Dermis blood vessel endothelial cell (primary cell): ENCODE data around the gene ASH1L. TPM values are rescaled to one million over a fixed set of nuclear protein-coding genes. Genes with fewer than 3 reads are reported as not detected.
"Not testable (repeated sequence)": the region's sequence is repeated elsewhere in the genome, so short reads cannot be mapped to it uniquely, and the experiment has no call there.

Source experiments
- DNase-seq: peaks from one replicate; pipeline ENCODE4 v3.0.0; 2010
- total RNA-seq: library from RNA; depleted of rRNA; stranded (reverse); fragments of >200 nt; gene quantifications from 2 replicates; pipeline ENCODE4 v1.2.3, GENCODE V29; 2014

Gene ASH1L
- total RNA-seq, 1 donor from 2014 or later: 24.2 TPM

DNA sequence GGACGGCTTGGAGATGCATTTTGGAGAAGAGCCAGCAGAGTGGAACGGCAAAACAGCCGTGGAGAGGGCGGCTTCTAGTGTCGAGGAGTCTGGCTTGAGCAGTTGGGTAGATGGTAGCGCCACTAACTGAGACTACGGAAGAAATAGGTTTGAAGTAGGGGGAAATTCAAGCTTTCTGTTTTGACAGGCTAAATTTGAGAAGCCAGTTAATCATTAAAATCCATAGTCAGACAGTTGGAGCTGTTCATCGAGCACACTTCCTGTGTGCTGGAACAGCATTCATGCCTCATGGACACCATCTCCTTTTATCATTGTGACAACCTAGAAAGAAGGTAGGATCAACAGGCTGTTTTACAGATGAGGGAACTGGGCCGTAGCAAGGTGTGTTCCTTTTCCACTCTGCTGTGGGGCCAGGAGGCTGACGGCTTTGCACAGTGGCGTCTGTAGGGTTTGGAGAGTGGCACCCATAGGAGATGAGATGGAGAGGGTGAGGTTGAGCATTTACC is 258.0 kb downstream of the ASH1L start:
- DNase-seq: no peak

DNA sequence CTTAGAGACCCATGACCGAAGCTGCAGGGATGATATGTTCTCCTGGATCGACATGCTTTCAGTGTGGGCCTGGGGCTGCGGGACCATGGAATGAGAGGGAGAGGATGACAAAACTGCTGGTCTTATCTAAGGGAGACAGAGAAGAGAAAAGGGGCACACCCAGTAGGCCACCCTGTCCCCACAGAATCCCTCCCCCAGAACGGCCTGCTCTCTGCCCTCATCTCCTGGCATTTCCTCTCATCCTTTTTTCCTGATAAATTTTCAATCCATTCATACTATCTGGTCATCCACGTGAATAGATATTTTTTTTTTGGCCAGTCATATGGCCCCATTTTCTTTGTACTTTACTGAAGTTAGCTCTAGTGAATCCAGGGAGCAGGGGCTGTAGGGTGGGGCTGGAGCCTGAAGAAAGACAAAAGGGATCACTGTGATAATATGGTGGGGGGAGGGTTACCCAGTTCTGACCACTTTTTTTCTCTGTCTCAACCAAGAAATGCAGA is 261.2 kb downstream of the ASH1L start, which contains the start of gene PKLR:
PKLR (minus strand) TSS at position 97 of the 500 bp plus-strand sequence; CDS start at position 54, 43 bp downstream.
- no peak for DNase-seq

DNA sequence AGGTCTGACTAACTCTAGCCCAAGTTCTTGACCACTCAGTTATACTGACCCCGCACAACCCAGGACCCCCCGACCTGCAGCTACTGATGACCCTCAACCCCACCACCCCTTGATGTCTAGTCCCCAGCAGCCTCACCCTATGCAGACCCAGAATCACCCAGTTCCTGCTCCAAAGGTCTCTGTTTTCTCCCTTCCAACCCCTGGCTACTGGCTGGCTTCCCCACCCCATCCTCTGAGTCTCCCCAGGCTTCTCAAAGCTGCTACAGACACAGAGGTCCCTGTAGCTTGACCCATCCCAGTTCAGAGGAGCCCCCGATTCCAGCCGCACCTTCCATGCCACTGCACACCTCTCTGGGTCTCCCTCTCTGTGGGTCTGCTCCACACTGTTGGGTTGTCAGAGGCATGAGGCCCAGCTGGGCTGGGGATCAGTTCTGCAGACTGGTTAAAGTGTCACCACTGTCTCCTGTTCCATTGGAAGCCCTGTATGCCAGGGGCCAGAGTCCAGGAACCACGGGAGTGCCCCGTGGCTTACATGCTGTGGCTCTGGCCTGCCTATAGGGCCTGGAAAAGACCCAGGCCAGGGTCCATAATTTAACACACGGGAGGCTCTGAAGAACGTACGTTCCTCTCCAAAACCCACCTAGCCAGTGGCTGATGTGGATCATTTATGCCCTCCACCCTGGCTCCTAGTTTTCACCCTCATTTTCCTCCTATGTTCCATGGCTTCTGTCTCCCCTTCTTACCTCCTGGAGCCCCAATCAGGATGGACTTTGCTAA is 261.9 kb downstream of the ASH1L start:
- DNase-seq: no peak

DNA sequence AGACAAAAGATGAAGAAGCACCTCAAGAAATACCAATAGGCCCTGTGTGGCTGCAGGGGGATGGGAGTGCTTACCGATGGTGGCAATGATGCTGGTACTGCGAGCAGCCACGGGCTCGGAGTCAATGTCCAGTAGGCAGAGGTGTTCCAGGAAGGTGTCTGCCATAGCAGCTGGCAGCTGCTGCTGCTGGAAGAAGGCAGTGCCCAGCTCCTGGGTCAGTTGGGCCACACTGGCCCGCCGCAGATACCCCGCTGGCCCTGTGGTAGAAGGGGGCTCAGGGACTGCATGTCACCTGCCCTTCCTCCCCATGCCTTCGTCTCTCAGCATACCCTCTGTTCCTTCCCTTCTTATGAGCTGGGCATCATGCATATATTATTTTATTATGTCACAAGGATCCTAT is 262.6 kb downstream of the ASH1L start:
- no peak for DNase-seq

DNA sequence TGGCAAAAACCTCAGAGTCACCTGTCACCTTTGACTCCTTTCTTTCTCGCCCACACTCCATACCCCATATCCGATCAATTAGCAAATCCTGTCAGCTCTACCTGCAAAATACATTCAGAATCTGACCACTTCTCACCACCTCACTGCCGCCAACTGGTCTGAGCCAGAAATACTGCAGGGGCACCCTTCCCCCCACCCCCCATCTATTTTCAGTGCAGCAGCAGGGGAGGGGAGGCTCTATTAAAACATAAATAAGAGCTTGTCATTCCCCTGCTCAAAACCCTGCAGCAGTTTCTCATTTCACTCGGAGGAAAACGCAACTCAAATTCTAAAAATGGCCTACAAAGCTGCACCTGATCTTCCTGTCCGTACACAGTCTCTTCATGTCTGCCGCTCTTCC is 265.2 kb downstream of the ASH1L start:
- no peak for DNase-seq

DNA sequence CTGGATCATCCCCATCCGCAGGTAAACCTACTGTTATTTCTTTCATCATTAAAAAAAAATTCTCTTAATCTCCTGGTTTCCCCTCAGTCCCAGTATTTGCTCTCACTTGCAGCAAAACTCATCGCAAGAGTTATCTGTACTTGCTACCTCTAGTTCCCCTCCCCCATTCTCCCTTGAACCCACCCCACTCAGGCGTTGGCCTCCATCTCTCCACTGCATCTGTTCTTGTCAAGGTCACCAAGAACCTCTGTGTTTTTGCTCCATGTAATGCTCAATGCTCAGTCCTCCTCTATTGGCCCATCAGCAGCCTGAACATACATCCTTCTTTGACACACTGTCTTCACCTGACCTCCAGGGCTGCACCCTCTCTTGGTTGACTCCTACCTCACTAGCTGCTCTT is 265.9 kb downstream of the ASH1L start:
- DNase-seq: no peak

DNA sequence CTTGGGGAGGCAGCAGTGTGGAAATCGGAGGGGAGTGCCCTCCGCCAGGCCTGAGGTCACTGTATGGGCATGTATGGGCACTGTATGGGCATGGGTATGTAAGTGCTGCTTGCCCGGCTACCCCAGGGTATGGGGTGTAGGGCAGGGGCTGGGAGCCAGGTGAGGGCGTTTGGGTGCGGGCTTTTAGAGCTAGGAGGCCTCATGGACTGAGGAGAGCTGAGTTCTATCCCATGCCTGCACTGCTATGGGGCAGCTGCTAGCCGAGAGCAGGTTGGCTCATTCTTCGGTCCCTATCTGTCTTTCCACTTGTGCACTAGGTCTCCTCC is 266.7 kb downstream of the ASH1L start:
- no peak for DNase-seq

DNA sequence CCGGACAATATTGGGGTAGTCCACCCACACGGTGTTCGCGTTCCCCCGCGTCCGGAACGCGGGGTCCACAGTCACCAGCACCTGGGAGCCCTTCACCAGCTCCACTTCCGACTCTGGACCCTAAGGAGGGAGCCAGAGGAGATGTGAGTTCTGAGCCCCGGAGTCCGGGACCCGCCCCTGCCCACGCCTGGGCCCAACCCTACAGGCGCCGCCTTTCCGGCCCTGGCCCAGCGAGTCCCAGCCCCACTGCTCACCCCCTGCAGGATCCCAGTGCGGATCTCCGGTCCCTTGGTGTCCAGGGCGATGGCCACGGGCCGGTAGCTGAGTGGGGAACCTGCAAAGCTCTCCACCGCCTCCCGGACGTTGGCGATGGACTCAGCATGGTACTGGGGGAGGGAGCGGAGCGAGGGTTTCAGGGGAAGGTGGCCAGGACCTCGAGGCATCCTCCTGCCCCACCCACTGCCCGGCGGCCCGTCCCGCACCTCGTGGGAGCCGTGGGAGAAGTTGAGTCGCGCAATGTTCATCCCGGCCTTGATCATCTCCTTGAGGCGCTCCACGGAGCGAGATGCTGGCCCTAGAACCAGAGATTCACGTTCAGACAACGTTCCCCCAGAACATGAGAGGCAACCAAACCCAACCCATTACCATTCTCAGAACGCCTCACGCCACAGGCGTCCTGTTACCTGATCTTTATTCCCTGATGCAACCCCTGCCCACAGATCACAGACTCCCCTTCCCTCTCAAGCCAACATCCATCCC is 267.2 kb downstream of the ASH1L start:
- DNase-seq: no peak

DNA sequence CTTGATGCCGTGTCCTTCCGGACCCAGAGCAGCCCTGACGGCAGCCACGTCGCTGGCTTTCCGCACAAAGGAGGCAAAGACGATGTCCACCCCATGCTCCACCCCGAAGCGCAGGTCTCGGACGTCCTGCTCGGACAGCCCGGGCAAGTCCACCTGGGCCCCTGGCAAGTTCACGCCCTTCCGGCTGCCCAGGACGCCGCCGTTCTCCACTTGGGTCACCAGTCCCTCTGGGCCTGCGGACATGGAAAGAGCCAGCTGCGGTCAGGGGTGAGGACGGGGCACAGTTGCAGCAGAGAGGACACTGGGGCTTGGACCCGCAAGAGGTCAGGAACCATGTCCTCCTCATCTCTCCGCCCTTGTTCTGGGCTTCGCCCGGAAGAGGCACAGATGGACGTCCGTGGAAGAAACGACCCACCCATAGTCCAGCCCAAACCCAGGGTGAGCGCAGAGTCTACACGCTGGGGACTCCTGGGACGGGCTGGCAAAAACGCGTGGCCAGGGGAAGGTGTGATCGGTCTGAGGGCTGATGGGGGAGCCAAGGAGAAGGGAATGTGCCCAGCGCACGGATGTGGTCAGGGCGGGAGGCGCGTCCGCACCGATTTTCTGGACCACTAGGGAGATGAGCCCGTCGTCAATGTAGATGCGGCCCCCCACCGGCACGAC is 268.0 kb downstream of the ASH1L start:
- no peak for DNase-seq

DNA sequence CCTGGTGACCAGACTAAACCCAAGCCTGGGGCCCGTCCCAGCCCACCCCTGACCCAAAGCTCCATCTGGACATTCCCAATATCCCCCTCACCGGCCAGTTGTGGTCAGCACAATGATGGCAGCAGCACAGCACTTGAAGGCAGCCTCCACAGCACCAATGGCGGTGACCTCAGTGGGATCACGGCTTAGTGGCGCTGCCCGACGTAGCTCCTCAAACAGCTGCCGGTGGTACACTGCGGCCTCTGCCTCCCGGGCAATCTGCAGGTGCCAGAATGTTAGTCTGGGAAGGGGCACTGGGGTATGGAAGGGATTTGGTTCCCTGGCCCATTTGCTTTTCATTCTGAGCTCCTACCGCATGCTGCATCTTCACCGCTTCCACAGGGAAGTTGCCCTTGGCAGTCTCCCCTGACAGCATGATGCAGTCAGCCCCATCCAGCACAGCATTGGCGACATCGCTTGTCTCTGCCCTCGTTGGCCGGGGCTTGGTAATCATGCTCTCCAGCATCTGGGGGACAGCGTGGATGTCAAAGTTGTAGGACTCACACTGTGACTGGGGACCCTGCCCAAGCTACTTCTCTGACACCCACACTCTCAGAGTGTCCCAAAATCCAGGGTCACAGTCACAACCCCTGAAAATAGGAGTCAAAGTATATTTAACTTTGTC is 269.4 kb downstream of the ASH1L start:
- no peak for DNase-seq

DNA sequence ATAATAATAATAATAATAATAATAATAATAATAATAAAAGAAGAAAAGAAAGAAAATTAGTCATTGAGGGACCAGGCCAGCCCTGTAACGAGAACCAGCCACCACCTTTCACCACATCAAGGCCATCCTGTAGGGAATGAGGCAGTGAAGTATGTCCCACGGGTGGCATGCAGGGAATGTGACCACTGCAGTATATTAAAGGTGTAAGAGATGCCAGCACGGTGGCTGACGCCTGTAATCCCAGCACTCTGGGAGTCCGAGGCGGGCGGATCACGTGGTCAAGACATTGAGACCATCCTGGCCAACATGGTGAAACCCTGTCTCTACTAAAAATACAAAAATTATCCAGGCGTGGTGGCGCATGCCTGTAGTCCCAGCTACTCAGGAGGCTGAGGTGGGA is 271.6 kb downstream of the ASH1L start:
- not testable (repeated sequence) for DNase-seq

DNA sequence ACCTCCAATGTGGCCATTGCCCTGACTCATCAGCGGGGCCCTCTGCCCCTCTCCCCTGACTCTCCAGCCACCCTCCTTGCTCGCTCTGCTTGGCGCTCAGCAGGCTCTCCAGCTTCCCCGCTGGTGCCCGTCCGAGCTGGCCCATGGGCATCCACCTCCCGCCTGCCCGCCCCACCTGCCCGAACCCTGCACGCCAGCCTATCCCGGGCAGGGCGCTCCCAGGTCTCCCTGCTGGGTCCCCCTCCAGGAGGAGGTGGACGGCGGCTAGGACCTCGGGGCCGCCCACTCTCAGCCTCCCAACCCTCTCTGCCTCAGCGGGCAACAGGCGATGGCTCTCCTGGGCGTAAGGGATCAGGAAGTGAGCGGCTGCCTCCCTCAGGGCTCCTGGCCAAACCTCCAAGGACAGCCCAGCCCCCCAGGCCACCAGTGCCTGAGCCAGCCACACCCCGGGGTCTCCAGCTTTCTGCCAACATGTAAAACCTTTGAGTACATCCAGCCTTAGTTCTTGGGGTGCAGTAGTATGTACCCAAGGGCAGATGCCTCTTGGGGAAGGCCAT is 274.5 kb downstream of the ASH1L start:
- no peak for DNase-seq

DNA sequence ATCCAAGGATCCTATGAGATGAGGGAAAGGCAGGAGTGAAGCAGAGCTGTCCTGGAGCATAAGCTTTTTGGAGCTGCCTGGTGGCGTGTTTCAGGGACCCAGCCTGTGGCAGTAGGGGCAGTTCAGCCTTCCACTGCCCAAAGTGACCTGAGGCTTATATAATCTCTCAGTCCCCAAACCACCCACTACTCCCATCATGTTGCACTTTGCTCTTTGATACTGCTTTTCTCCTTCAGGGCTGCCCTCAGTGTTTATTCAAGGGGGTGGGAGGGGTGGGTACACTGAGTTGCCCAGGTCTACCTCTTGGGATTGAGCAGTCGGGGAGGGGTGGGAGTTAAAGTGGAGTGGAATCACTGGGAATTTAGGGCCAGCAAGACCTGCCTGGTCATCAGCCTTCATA is 276.1 kb downstream of the ASH1L start:
- no peak for DNase-seq

DNA sequence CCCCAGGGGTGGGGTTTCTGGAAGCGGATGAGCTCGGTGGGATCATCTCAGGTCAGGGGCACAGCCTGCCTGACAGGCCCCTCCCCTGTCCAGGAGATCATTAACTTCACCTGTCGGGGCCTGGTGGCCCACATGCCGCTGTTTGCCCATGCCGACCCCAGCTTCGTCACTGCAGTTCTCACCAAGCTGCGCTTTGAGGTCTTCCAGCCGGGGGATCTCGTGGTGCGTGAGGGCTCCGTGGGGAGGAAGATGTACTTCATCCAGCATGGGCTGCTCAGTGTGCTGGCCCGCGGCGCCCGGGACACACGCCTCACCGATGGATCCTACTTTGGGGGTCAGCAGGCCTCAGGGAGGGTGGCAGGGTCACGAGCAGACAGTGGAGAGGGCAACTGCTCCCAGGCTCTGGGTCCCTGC is 277.0 kb downstream of the ASH1L start:
- DNase-seq: no peak

Other genes with a start within 250 kb of the ASH1L start
- gene RUSC1, start 241.9 kb downstream of the ASH1L start, total RNA-seq: 13.8 and 22.2 TPM in 2 replicates
- gene MSTO1, start 47.4 kb upstream of the ASH1L start, total RNA-seq: 17.1 and 20.3 TPM in 2 replicates
- 44.9 and 66.9 TPM in 2 replicates for gene YY1AP1, start 126.0 kb upstream of the ASH1L start, total RNA-seq
- 49.7 and 55.3 TPM in 2 replicates for gene DAP3, start 126.3 kb upstream of the ASH1L start, total RNA-seq